HG02870 (cell line): ENCODE data around the gene ZNF821.
A peak's percentile ranks its signal among the peaks of the same experiment; 100 is the strongest.
"Not testable (repeated sequence)": the region's sequence is repeated elsewhere in the genome, so short reads cannot be mapped to it uniquely, and the experiment has no call there.

ENCODE experiments used
- ATAC-seq: cut with Tn5 transposase; IDR thresholded peaks from one replicate; pipeline ENCODE4 v1.9.1; 2021; ENCODE audit warnings: mild to moderate bottlenecking, moderate library complexity; ENCODE audit not compliant: unreplicated experiment

The ZNF821 gene

GRCh38 chr16:71883849-71884638 is at the start of gene ZNF821:
ZNF821 (minus strand) TSS chr16:71884182; CDS start chr16:71879946, 4,236 bp downstream.
- ATAC-seq: peak; percentile 37

- ATAC-seq: no peak
Observed at GRCh38 chr16:71933017-71933416, 49.0 kb upstream of the ZNF821 start.

GRCh38 chr16:71931599-71931998 is 47.6 kb upstream of the ZNF821 start:
- ATAC-seq: no peak

GRCh38 chr16:71931001-71931400 is 47.0 kb upstream of the ZNF821 start:
- ATAC-seq: no peak

GRCh38 chr16:71930013-71930563 is 46.1 kb upstream of the ZNF821 start:
- no peak for ATAC-seq

- ATAC-seq: no peak
Observed at GRCh38 chr16:71929048-71929447, 45.1 kb upstream of the ZNF821 start.

GRCh38 chr16:71927787-71928186 is 43.8 kb upstream of the ZNF821 start:
- ATAC-seq: no peak

GRCh38 chr16:71927383-71927782 is 43.4 kb upstream of the ZNF821 start:
- ATAC-seq: no peak

GRCh38 chr16:71924710-71925109 is 40.7 kb upstream of the ZNF821 start:
- no peak for ATAC-seq

- ATAC-seq: no peak
Observed at GRCh38 chr16:71923941-71924690, 40.1 kb upstream of the ZNF821 start.

GRCh38 chr16:71920658-71921057 is 36.7 kb upstream of the ZNF821 start:
- no peak for ATAC-seq

- ATAC-seq: peak; percentile 90
Observed at GRCh38 chr16:71919035-71919434, 35.1 kb upstream of the ZNF821 start.

- ATAC-seq: no peak
Observed at GRCh38 chr16:71917900-71918299, 33.9 kb upstream of the ZNF821 start.

- no peak for ATAC-seq
Observed at GRCh38 chr16:71916397-71916920, 32.5 kb upstream of the ZNF821 start.

- ATAC-seq: no peak
Observed at GRCh38 chr16:71915350-71915749, 31.4 kb upstream of the ZNF821 start.

GRCh38 chr16:71914802-71915201 is 30.8 kb upstream of the ZNF821 start:
- no peak for ATAC-seq

- ATAC-seq: no peak
Observed at GRCh38 chr16:71912534-71913275, 28.7 kb upstream of the ZNF821 start.

GRCh38 chr16:71911121-71911520 is 27.1 kb upstream of the ZNF821 start:
- ATAC-seq: no peak

- not testable (repeated sequence) for ATAC-seq
Observed at GRCh38 chr16:71905765-71906164, 21.8 kb upstream of the ZNF821 start.

- no peak for ATAC-seq
Observed at GRCh38 chr16:71904239-71904638, 20.3 kb upstream of the ZNF821 start.

- ATAC-seq: no peak
Observed at GRCh38 chr16:71903608-71904007, 19.6 kb upstream of the ZNF821 start.
